A549 treated with RU486 at 1 μM for 4 hours (cell line): ENCODE measurements around the gene SSX1. TPM values are rescaled to one million over a fixed set of nuclear protein-coding genes. Genes with fewer than 3 reads are reported as not detected.

Experiments used
- total RNA-seq: library from RNA; stranded (reverse); fragments of 200-300 nt; extraction: Qiagen RNA extraction; gene quantifications from 5 replicates; pipeline ENCODE4 v1.2.3, GENCODE V29; 2022; ENCODE audit warnings: low read depth

The SSX1 gene
- total RNA-seq, result not detected in 5 replicates

GRCh38 chrX:48255062-48255796, at the start of gene SSX1:
Gene SSX1, plus strand, starts transcription at chrX:48255392. Its CDS starts 1,850 bp downstream, at chrX:48257242.

Other genes with a start within 250 kb of the SSX1 start
- not detected in 5 replicates for gene SPACA5, start 248.4 kb upstream of the SSX1 start, total RNA-seq
- 0.14 to 0.55 TPM (median 0.37 TPM) in 5 replicates for gene ZNF630, start 183.8 kb upstream of the SSX1 start, total RNA-seq
- not detected in 5 replicates for gene SPACA5B, start 124.8 kb upstream of the SSX1 start, total RNA-seq
- not detected in 5 replicates for gene SSX5, start 58.6 kb upstream of the SSX1 start, total RNA-seq
- not detected in 5 replicates for gene SSX3, start 101.3 kb downstream of the SSX1 start, total RNA-seq
- not detected in 5 replicates for gene SSX4, start 128.1 kb downstream of the SSX1 start, total RNA-seq
- gene SSX4B, start 156.6 kb downstream of the SSX1 start, total RNA-seq, result not detected in 5 replicates
- gene SLC38A5, start 214.9 kb downstream of the SSX1 start, total RNA-seq, result 0.10 to 0.79 TPM (median 0.25 TPM) in 4 of 5 replicates, not detected in the other
- gene FTSJ1, start 220.8 kb downstream of the SSX1 start, total RNA-seq, result 65.7 to 71.0 TPM (median 67.6 TPM) in 5 replicates